Adrenal gland (tissue), 12 donors: ENCODE results near the gene NTRK1. TPM values are rescaled to one million over a fixed set of nuclear protein-coding genes. Genes with fewer than 3 reads are reported as not detected.
A peak's percentile ranks its signal among the peaks of the same experiment; 100 is the strongest.

Experiments used
- DNase-seq, 7 donors: peaks; one replicate each; pipeline ENCODE4 v3.0.0-alpha.2; 2019 to 2020
- H3K27ac ChIP-seq, 5 donors: fragments of 200-600 bp; sonication (generic) in 4 of 5; 1 replicate in 3 of 5; 2 replicates in 2 of 5; pipeline versions ENCODE4 v1.5.1 to v1.8.0; 2016 to 2020; ENCODE audit warnings: mild to moderate bottlenecking in 1 of 5
- H3K27me3 ChIP-seq: fragments of 200-600 bp; 2 replicates; pipeline ENCODE4 v1.8.0; 2021
- H3K36me3 ChIP-seq, 2 donors: fragments of 200-600 bp; replicated peaks in 1 of 2; 1 replicate in 1 of 2; 2 replicates in 1 of 2; pipeline versions ENCODE4 v1.5.1 to v1.8.0; 2018 to 2022
- H3K4me1 ChIP-seq, 2 donors: fragments of 200-600 bp; replicated peaks in 1 of 2; 1 replicate in 1 of 2; 2 replicates in 1 of 2; pipeline versions ENCODE4 v1.5.1 to v1.8.0; 2018 to 2021
- H3K4me3 ChIP-seq, 4 donors: fragments of 200-600 bp; sonication (generic) in 3 of 4; one replicate each; pipeline ENCODE4 v1.5.1; 2016 to 2018
- H3K9me3 ChIP-seq, 3 donors: fragments of 200-600 bp; sonication (generic) in 1 of 3; replicated peaks in 1 of 3; 1 replicate in 2 of 3; 2 replicates in 1 of 3; pipeline versions ENCODE4 v1.5.1 to v1.8.0; 2016 to 2021
- CTCF ChIP-seq, 6 experiments: fragments of 450-650 bp in 4 of 6; fragments of 200-600 bp in 2 of 6; sonication (generic) in 1 of 6; IDR thresholded peaks; 1 replicate in 5 of 6; 2 replicates in 1 of 6; pipeline versions ENCODE4 v1.5.1 to v1.8.0; 2016 to 2021; ENCODE audit warnings: antibody characterized with exemption in 6 of 6, mild to moderate bottlenecking in 2 of 6, moderate library complexity in 1 of 6
- POLR2A ChIP-seq, 2 donors: fragments of 450-650 bp; IDR thresholded peaks; one replicate each; pipeline ENCODE4 v1.6.1; 2017; ENCODE audit warnings: antibody characterized with exemption in 2 of 2, mild to moderate bottlenecking in 2 of 2, moderate library complexity in 1 of 2
- WGBS, 4 donors: extraction: QIAGEN DNeasy Blood & Tissue Kit in 2 of 4; methylation state at CpG; one replicate each; pipeline versions ENCODE4 v1.1.5 to v1.1.7; 2013 to 2017; 5-methylcytosine and 5-hydroxymethylcytosine counted together
- intact Hi-C, 2 donors: fragments of 100-400 bp; cut with DNase I; formaldehyde crosslinking; loops; one replicate each; pipeline versions ENCODE4 v1.14.1 to v1.15.0; 2022 to 2023
- polyA plus RNA-seq, 3 donors: library from polyadenylated mRNA; stranded (reverse); fragments of 200-250 nt in 2 of 3; fragments of 350-450 nt in 1 of 3; fragmentation: Illumina TruSeq in 1 of 3; extraction: RNeasy Lipid Tissue Mini Kit (QIAGEN cat#74804) in 1 of 3; gene quantifications; one replicate each; pipeline ENCODE4 v1.2.3, GENCODE V29; 2013 to 2014
- total RNA-seq, 9 donors: library from RNA; depleted of rRNA in 4 of 9; stranded (reverse); fragments of >200 nt in 4 of 9; fragments of 120-200 nt in 1 of 9; fragmentation: NEBNext Ultra II Directional in 1 of 9; extraction: Animal tissue kit (Norgen Biotek cat#: 25700) in 1 of 9; gene quantifications; one replicate each; pipeline versions ENCODE4 v1.1.0 to v1.2.4, GENCODE V29; 2013 to 2023
- donor health status: healthy with polysubstance abuse.
- donor health status: Bipolar disorder and iron deficiency.
- donor health status: DM: yes; HTN: yes; CAD: no.
- donor health status: DM: no; HTN: no; CAD: no.
- donor health status: DM: no; HTN: no; CAD: no.
- donor health status: DM: yes; HTN: yes; CAD: no.

Gene NTRK1
- total and polyA plus RNA-seq, 12 donors: 0.26 to 22.6 (median 5.7) TPM; not detected in 1

- Histone ChIP-seq H3K4me3 (no peak overlapping the region), H3K4me1 (no peaks in the 10 kb centered on the region), H3K36me3 (peaks cover 0 to 8% of the 10 kb centered on the region in 2 donors), H3K27ac (peak overlapping the region in 1 of 5 donors; percentile 8), H3K9me3 (no peaks in the 10 kb centered on the region), H3K27me3 (no peaks in the 10 kb centered on the region)
- WGBS, 4 donors: 37 to 45% (median 38%) methylated on average over 9 to 18 of the region's 18 CpGs
- DNase-seq: peak in 4 of 7 donors; percentile 44 to 59 (median 54)
- no peak for TF ChIP-seq POLR2A (IDR thresholded peaks at IDR 0.05)
- TF ChIP-seq CTCF (IDR thresholded peaks at IDR 0.05): peak; percentile 47 to 79 (median 62)
- intact Hi-C loops: no loop called here
Measured at GRCh38 chr1:156910309-156910782, 49.7 kb downstream of the NTRK1 start.

GRCh38 chr1:156911577-156912298 lies 51.1 kb downstream of the NTRK1 start:
- no peaks in the 10 kb centered on the region for H3K4me1 ChIP-seq
- TF ChIP-seq POLR2A (IDR thresholded peaks at IDR 0.05): no peak
- TF ChIP-seq CTCF (IDR thresholded peaks at IDR 0.05): no peak
- no peak for DNase-seq

GRCh38 chr1:156912310-156912709 lies 51.6 kb downstream of the NTRK1 start:
- Histone ChIP-seq H3K9me3 (no peaks in the 10 kb centered on the region), H3K4me3 (no peak overlapping the region), H3K36me3 (peaks cover 0 to 9% of the 10 kb centered on the region in 2 donors), H3K27me3 (peaks cover 3% of the 10 kb centered on the region), H3K4me1 (no peaks in the 10 kb centered on the region), H3K27ac (no peak overlapping the region)
- intact Hi-C loops: no loop called here
- no peak for TF ChIP-seq POLR2A (IDR thresholded peaks at IDR 0.05)
- no peak for TF ChIP-seq CTCF (IDR thresholded peaks at IDR 0.05)
- no peak for DNase-seq
- 76 to 94% methylated on average over 2 of the region's 2 CpGs; no CpG with 5 or more reads in 2 of the 4 donors for WGBS, 4 donors

More at GRCh38 chr1:156911577-156912298, 51.1 kb downstream of the NTRK1 start:
- no peak overlapping the region for H3K4me3 ChIP-seq
- H3K27me3 ChIP-seq: no peaks in the 10 kb centered on the region
- WGBS, 4 donors: 56 to 70% (median 66%) methylated on average over 5 to 6 of the region's 6 CpGs
- no peak overlapping the region for H3K27ac ChIP-seq
- H3K9me3 ChIP-seq: no peaks in the 10 kb centered on the region
- peaks cover 0 to 9% of the 10 kb centered on the region in 2 donors for H3K36me3 ChIP-seq
- intact Hi-C loops: no loop called here

- no peak overlapping the region for H3K4me3 ChIP-seq
- peaks cover 4% of the 10 kb centered on the region for H3K27me3 ChIP-seq
- WGBS, 4 donors: 64 to 73% (median 68%) methylated on average over 18 to 24 of the region's 24 CpGs
- peak overlapping the region in 1 of 5 donors; percentile 52 for H3K27ac ChIP-seq
- no peaks in the 10 kb centered on the region for H3K4me1 ChIP-seq
- TF ChIP-seq POLR2A (IDR thresholded peaks at IDR 0.05): no peak
- peak in 2 of 6 experiments; percentile 18 to 27 for TF ChIP-seq CTCF (IDR thresholded peaks at IDR 0.05)
- H3K36me3 ChIP-seq: peaks cover 0 to 9% of the 10 kb centered on the region in 2 donors
- peak in 1 of 7 donors; percentile 82 for DNase-seq
- no peaks in the 10 kb centered on the region for H3K9me3 ChIP-seq
- intact Hi-C loops: no loop called here
Measured at GRCh38 chr1:156912861-156913808, 52.5 kb downstream of the NTRK1 start.
